Calu3 (cell line): ENCODE measurements around the gene GALNTL6. TPM values are rescaled to one million over a fixed set of nuclear protein-coding genes. Genes with fewer than 3 reads are reported as not detected.

Experiments
- BruUV-seq: library from RNA; stranded (reverse); fragments of 400-500 nt; replicated peaks from 2 replicates; lab custom pipeline; 2021; lab: Mats Ljungman, UMichigan
- CTCF ChIA-PET: fragments of 300-600 bp; sonication (Branson Sonifier 250); formaldehyde crosslinking; loops from one replicate; lab custom pipeline; 2022; ENCODE audit warnings: antibody characterized with exemption; lab: Charles Lee
- DNase-seq: peaks from one replicate; pipeline ENCODE4 v3.0.0; 2022
- H3K27ac Mint-ChIP-seq: one replicate; pipeline ENCODE4 v1.8.0; 2022; ENCODE audit warnings: mixed read lengths; ENCODE audit not compliant: unreplicated experiment
- H3K27me3 Mint-ChIP-seq: one replicate; pipeline ENCODE4 v1.8.0; 2022; ENCODE audit warnings: mixed read lengths; ENCODE audit not compliant: unreplicated experiment
- H3K36me3 Mint-ChIP-seq: one replicate; pipeline ENCODE4 v1.8.0; 2022; ENCODE audit warnings: mild to moderate bottlenecking, moderate library complexity, mixed read lengths; ENCODE audit not compliant: insufficient read depth, unreplicated experiment
- H3K4me1 Mint-ChIP-seq: one replicate; pipeline ENCODE4 v1.8.0; 2022; ENCODE audit warnings: mild to moderate bottlenecking, low read depth, mixed read lengths; ENCODE audit not compliant: unreplicated experiment
- H3K4me3 Mint-ChIP-seq: one replicate; pipeline ENCODE4 v1.8.0; 2022; ENCODE audit warnings: mild to moderate bottlenecking, low read depth, moderate library complexity, mixed read lengths; ENCODE audit not compliant: unreplicated experiment
- H3K9me3 Mint-ChIP-seq: one replicate; pipeline ENCODE4 v1.8.0; 2022; ENCODE audit warnings: low read depth, mixed read lengths; ENCODE audit not compliant: unreplicated experiment
- CTCF ChIP-seq: fragments of 200-600 bp; IDR thresholded peaks from one replicate; pipeline ENCODE4 v1.8.0; 2022; ENCODE audit warnings: antibody characterized with exemption; ENCODE audit not compliant: unreplicated experiment
- intact Hi-C: fragments of 100-400 bp; cut with micrococcal nuclease; formaldehyde crosslinking; loops from one replicate; pipeline ENCODE4 v1.10.0; 2022; ENCODE audit not compliant: unreplicated experiment
- total RNA-seq: library from RNA; stranded (reverse); gene quantifications from 2 replicates; pipeline ENCODE4 v1.2.3, GENCODE V29; 2022

GALNTL6 gene
- total RNA-seq, 1 experiment from 2014 or later: not detected

- H3K27ac Mint-ChIP-seq: no peak overlapping the region
- DNase-seq: no peak
- TF ChIP-seq CTCF: no peak
- no peak overlapping the region for H3K4me3 Mint-ChIP-seq
- no peaks in the 10 kb centered on the region for H3K4me1 Mint-ChIP-seq
- BruUV-seq: no TSS peak
- CTCF ChIA-PET: interaction anchor here (0.7 kb wide), 1 partner anchor 117 kb away, joined by 5 read pairs; no protein-coding TSS in a partner anchor
- no peaks in the 10 kb centered on the region for H3K36me3 Mint-ChIP-seq
- intact Hi-C loops: no loop called here
- no peaks in the 10 kb centered on the region for H3K27me3 Mint-ChIP-seq
- peaks cover 2% of the 10 kb centered on the region for H3K9me3 Mint-ChIP-seq
Measured at GRCh38 chr4:172596206-172596605, 783.0 kb downstream of the GALNTL6 start.

GRCh38 chr4:172599554-172599953 is 786.4 kb downstream of the GALNTL6 start:
- CTCF ChIA-PET: no interaction called here
- intact Hi-C loops: no loop called here
- H3K4me3 Mint-ChIP-seq: no peak overlapping the region
- no peak overlapping the region for H3K27ac Mint-ChIP-seq
- no peaks in the 10 kb centered on the region for H3K27me3 Mint-ChIP-seq
- no peaks in the 10 kb centered on the region for H3K36me3 Mint-ChIP-seq
- no peaks in the 10 kb centered on the region for H3K4me1 Mint-ChIP-seq
- no TSS peak for BruUV-seq
- no peak for TF ChIP-seq CTCF
- no peak for DNase-seq
- peaks cover 2% of the 10 kb centered on the region for H3K9me3 Mint-ChIP-seq

GRCh38 chr4:172601195-172601594 is 788.0 kb downstream of the GALNTL6 start:
- H3K27ac Mint-ChIP-seq: no peak overlapping the region
- H3K4me3 Mint-ChIP-seq: no peak overlapping the region
- intact Hi-C loops: no loop called here
- H3K4me1 Mint-ChIP-seq: no peaks in the 10 kb centered on the region
- H3K9me3 Mint-ChIP-seq: peaks cover 2% of the 10 kb centered on the region
- H3K27me3 Mint-ChIP-seq: no peaks in the 10 kb centered on the region
- CTCF ChIA-PET: no interaction called here
- no peak for TF ChIP-seq CTCF
- DNase-seq: no peak
- BruUV-seq: no TSS peak
- no peaks in the 10 kb centered on the region for H3K36me3 Mint-ChIP-seq

- Mint-ChIP-seq H3K27me3 (no peaks in the 10 kb centered on the region), H3K27ac (no peak overlapping the region), H3K4me3 (no peak overlapping the region), H3K9me3 (no peaks in the 10 kb centered on the region), H3K36me3 (no peaks in the 10 kb centered on the region), H3K4me1 (peaks cover 11% of the 10 kb centered on the region)
- no peak for TF ChIP-seq CTCF
- CTCF ChIA-PET: no interaction called here
- intact Hi-C loops: no loop called here
- BruUV-seq: no TSS peak
- no peak for DNase-seq
Measured at GRCh38 chr4:172619218-172619617, 806.0 kb downstream of the GALNTL6 start.
